ENCODE measurements around the gene PRKCZ.

PRKCZ gene

GRCh38 chr1:2196901-2197638, 146.9 kb downstream of the PRKCZ start:
- peaks cover 17% of the 10 kb centered on the region for H3K4me1 ChIP-seq (ENCODE audit: low read length)
- no peak overlapping the region for H3K9ac ChIP-seq (ENCODE audit: low read length)
- no peaks in the 10 kb centered on the region for H4K20me1 ChIP-seq (ENCODE audit: insufficient read depth, low read length)
- H3K9me3 ChIP-seq (ENCODE audit: insufficient read depth, low read length): no peaks in the 10 kb centered on the region
- peaks cover 9% of the 10 kb centered on the region for H3K79me2 ChIP-seq (ENCODE audit: low read length)
- H2AFZ ChIP-seq (ENCODE audit: low read depth, low read length): no peak overlapping the region
- H3K27me3 ChIP-seq (ENCODE audit: low read depth, low read length): peaks cover 5% of the 10 kb centered on the region; the same call in 1 of the 2 replicates
- H3K36me3 ChIP-seq (replicated peaks; ENCODE audit: low read depth, low read length): peaks cover 7% of the 10 kb centered on the region
- no peak overlapping the region for H3K4me2 ChIP-seq (ENCODE audit: low read length)
- no peak overlapping the region for H3K4me3 ChIP-seq (ENCODE audit: low read length)
- TF ChIP-seq CTCF (IDR thresholded peaks at IDR 0.05; ENCODE audit: low read depth, low read length): no peak
- TF ChIP-seq EZH2phosphoT487 (IDR thresholded peaks at IDR 0.05; ENCODE audit: low read depth): no peak
- H3K27ac ChIP-seq (ENCODE audit: low read length): no peak overlapping the region

GRCh38 chr1:2197707-2198165, 147.5 kb downstream of the PRKCZ start:
- no peak overlapping the region for H3K4me3 ChIP-seq (ENCODE audit: low read length)
- H3K4me2 ChIP-seq (ENCODE audit: low read length): no peak overlapping the region
- H2AFZ ChIP-seq (ENCODE audit: low read depth, low read length): no peak overlapping the region
- H3K36me3 ChIP-seq (replicated peaks; ENCODE audit: low read depth, low read length): peaks cover under 1% of the 10 kb centered on the region
- no peaks in the 10 kb centered on the region for H3K9me3 ChIP-seq (ENCODE audit: insufficient read depth, low read length)
- H3K9ac ChIP-seq (ENCODE audit: low read length): no peak overlapping the region
- H3K79me2 ChIP-seq (ENCODE audit: low read length): peaks cover 9% of the 10 kb centered on the region
- H4K20me1 ChIP-seq (ENCODE audit: insufficient read depth, low read length): no peaks in the 10 kb centered on the region
- no peak for TF ChIP-seq CTCF (IDR thresholded peaks at IDR 0.05; ENCODE audit: low read depth, low read length)
- no peak for TF ChIP-seq EZH2phosphoT487 (IDR thresholded peaks at IDR 0.05; ENCODE audit: low read depth)
- H3K27ac ChIP-seq (ENCODE audit: low read length): no peak overlapping the region
- peaks cover 5% of the 10 kb centered on the region; the same call in 1 of the 2 replicates for H3K27me3 ChIP-seq (ENCODE audit: low read depth, low read length)
- peaks cover 17% of the 10 kb centered on the region for H3K4me1 ChIP-seq (ENCODE audit: low read length)

- no peak overlapping the region for H3K9ac ChIP-seq (ENCODE audit: low read length)
- no peak overlapping the region for H3K27ac ChIP-seq (ENCODE audit: low read length)
- H3K4me1 ChIP-seq (ENCODE audit: low read length): peaks cover 12% of the 10 kb centered on the region
- peaks cover 5% of the 10 kb centered on the region for H3K79me2 ChIP-seq (ENCODE audit: low read length)
- H2AFZ ChIP-seq (ENCODE audit: low read depth, low read length): no peak overlapping the region
- no peaks in the 10 kb centered on the region for H3K36me3 ChIP-seq (replicated peaks; ENCODE audit: low read depth, low read length)
- no peak overlapping the region for H3K4me2 ChIP-seq (ENCODE audit: low read length)
- TF ChIP-seq EZH2phosphoT487 (IDR thresholded peaks at IDR 0.05; ENCODE audit: low read depth): no peak
- TF ChIP-seq CTCF (IDR thresholded peaks at IDR 0.05; ENCODE audit: low read depth, low read length): no peak
- peaks cover 5% of the 10 kb centered on the region; the same call in 1 of the 2 replicates for H3K27me3 ChIP-seq (ENCODE audit: low read depth, low read length)
- no peaks in the 10 kb centered on the region for H4K20me1 ChIP-seq (ENCODE audit: insufficient read depth, low read length)
- no peak overlapping the region for H3K4me3 ChIP-seq (ENCODE audit: low read length)
- H3K9me3 ChIP-seq (ENCODE audit: insufficient read depth, low read length): no peaks in the 10 kb centered on the region
These were observed 148.4 kb downstream of the PRKCZ start for GRCh38 chr1:2198571-2198970.

GRCh38 chr1:2199042-2199810, 149.0 kb downstream of the PRKCZ start:
- Histone ChIP-seq H3K36me3 (replicated peaks; ENCODE audit: low read depth, low read length) (no peaks in the 10 kb centered on the region), H3K9ac (ENCODE audit: low read length) (no peak overlapping the region), H3K27ac (ENCODE audit: low read length) (no peak overlapping the region), H3K4me2 (ENCODE audit: low read length) (no peak overlapping the region), H3K27me3 (ENCODE audit: low read depth, low read length) (peaks cover 5% of the 10 kb centered on the region; the same call in 1 of the 2 replicates), H4K20me1 (ENCODE audit: insufficient read depth, low read length) (no peaks in the 10 kb centered on the region), H3K9me3 (ENCODE audit: insufficient read depth, low read length) (no peaks in the 10 kb centered on the region), H3K79me2 (ENCODE audit: low read length) (no peaks in the 10 kb centered on the region), H3K4me1 (ENCODE audit: low read length) (peaks cover 7% of the 10 kb centered on the region), H2AFZ (ENCODE audit: low read depth, low read length) (no peak overlapping the region), H3K4me3 (ENCODE audit: low read length) (no peak overlapping the region)
- TF ChIP-seq CTCF (IDR thresholded peaks at IDR 0.05; ENCODE audit: low read depth, low read length) (no peak), EZH2phosphoT487 (IDR thresholded peaks at IDR 0.05; ENCODE audit: low read depth) (no peak)

All from OCI-LY3 (cell line).